SU-DHL-6 (cell line): ENCODE results near the gene PTER.

Experiments
- H2AFZ ChIP-seq: fragments of 200-600 bp; sonication (generic); 2 replicates; pipeline ENCODE4 v1.6.1; 2014; ENCODE audit warnings: low read depth, mild to moderate bottlenecking, moderate library complexity, mixed read lengths, antibody characterized with exemption, low read length; ENCODE audit not compliant: severe bottlenecking
- H3F3A ChIP-seq: fragments of 200-600 bp; shearing (Covaris generic); 2 replicates; pipeline ENCODE4 v1.6.0; 2016; ENCODE audit warnings: antibody characterized with exemption, mild to moderate bottlenecking; ENCODE audit not compliant: insufficient read depth
- H3K27ac ChIP-seq: fragments of 200-600 bp; sonication (generic); 2 replicates; pipeline ENCODE4 v1.5.1; 2016; ENCODE audit warnings: low read depth, mild to moderate bottlenecking, low read length, moderate library complexity, mixed read lengths
- H3K27me3 ChIP-seq: fragments of 200-600 bp; sonication (generic), shearing (Covaris generic); 2 replicates; pipeline ENCODE4 v1.6.0; 2014; ENCODE audit warnings: mild to moderate bottlenecking, low read length
- H3K36me3 ChIP-seq: fragments of 200-600 bp; sonication (generic); 2 replicates; pipeline ENCODE4 v1.6.1; 2014; ENCODE audit warnings: mild to moderate bottlenecking, low read length, mixed read lengths
- H3K4me2 ChIP-seq: fragments of 300-600, 200-600 bp; shearing (Covaris generic), sonication (generic); 2 replicates; pipeline ENCODE4 v1.6.0; 2014; ENCODE audit warnings: low read length, low read depth, mild to moderate bottlenecking; ENCODE audit not compliant: poor library complexity, severe bottlenecking
- H3K4me3 ChIP-seq: fragments of 200-600 bp; sonication (generic); 2 replicates; pipeline ENCODE4 v1.5.1; 2014; ENCODE audit warnings: antibody characterized with exemption, low read length, mild to moderate bottlenecking, mixed read lengths; ENCODE audit not compliant: insufficient read depth, poor library complexity, severe bottlenecking
- H3K79me2 ChIP-seq: fragments of 200-600 bp; sonication (generic); 2 replicates; pipeline ENCODE4 v1.6.1; 2014; ENCODE audit warnings: mild to moderate bottlenecking, low read length, moderate library complexity; ENCODE audit not compliant: insufficient read depth
- H3K9ac ChIP-seq: fragments of 200-600 bp; sonication (generic); 2 replicates; pipeline ENCODE4 v1.7.0; 2014; ENCODE audit warnings: mild to moderate bottlenecking, low read length
- H3K9me2 ChIP-seq: fragments of 200-600 bp; sonication (generic); replicated peaks from 2 replicates; pipeline ENCODE4 v1.6.1; 2014; ENCODE audit warnings: low read length; ENCODE audit not compliant: insufficient read depth
- H3K9me3 ChIP-seq: fragments of 200-600 bp; sonication (generic); 2 replicates; pipeline ENCODE4 v1.6.1; 2014; ENCODE audit warnings: low read length, mixed read lengths; ENCODE audit not compliant: insufficient read depth
- H4K20me1 ChIP-seq: fragments of 200-600 bp; sonication (generic); 2 replicates; pipeline ENCODE4 v1.6.1; 2014; ENCODE audit warnings: low read depth, mild to moderate bottlenecking, antibody characterized with exemption, low read length, moderate library complexity, mixed read lengths
- EZH2phosphoT487 ChIP-seq: fragments of 200-600 bp; sonication (generic), shearing (Covaris generic); conservative IDR thresholded peaks from 2 replicates; pipeline ENCODE4 v1.6.1; 2018; ENCODE audit warnings: mild to moderate bottlenecking, antibody characterized with exemption, low read length, moderate library complexity, mixed read lengths
- TF ChIP-seq, protein P1 (sequence below): fragments of 200-600 bp; sonication (generic); IDR thresholded peaks from one replicate; pipeline ENCODE4 v1.5.1; 2017; ENCODE audit warnings: antibody characterized with exemption, mild to moderate bottlenecking, low read length, moderate library complexity; ENCODE audit not compliant: insufficient read depth, poor library complexity, severe bottlenecking

The PTER gene

DNA sequence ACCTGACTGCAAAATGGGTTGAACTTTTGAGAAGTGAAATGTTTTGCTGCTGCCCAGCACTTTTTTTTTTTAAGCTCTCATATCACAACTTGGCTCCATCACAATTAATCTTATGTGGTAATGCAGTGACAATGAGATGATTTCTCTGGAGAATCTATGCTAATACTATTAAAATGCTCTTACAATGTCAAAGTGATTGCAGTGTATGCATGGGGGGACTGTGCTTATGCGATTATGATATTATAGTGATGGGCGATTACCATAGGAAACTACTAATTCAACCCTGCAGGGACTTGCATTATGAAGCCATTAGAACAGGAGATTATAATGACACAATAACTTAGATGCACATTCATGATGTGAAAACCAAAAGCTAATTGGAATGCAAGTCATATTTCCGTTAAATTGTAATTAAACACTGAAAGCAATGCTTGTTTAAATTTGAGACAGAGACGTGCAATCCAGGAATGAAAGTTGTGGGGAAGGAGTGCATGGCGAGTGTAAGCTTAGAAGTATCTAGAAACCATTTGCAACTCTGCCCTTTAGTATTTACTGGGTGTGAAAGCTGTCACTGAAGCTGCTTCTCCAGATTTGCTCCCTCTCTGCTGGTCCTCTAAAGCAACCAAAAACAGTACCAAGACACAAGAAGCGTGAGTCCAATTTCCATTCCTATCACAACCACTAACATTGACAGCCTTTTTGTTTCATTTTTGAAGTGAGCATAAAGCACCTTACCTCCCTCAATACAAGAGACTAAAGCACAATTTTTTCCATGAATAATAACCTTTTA lies 21.6 kb downstream of the PTER start:
- Histone ChIP-seq H3K9me3 (no peaks in the 10 kb centered on the region), H3K36me3 (no peaks in the 10 kb centered on the region), H3K9ac (no peak overlapping the region), H4K20me1 (no peaks in the 10 kb centered on the region), H3K27ac (no peak overlapping the region), H3K79me2 (peaks cover 42% of the 10 kb centered on the region; the same call in 1 of the 2 replicates), H3K27me3 (no peaks in the 10 kb centered on the region), H3K4me2 (no peak overlapping the region), H3F3A (no peaks in the 10 kb centered on the region), H2AFZ (no peak overlapping the region), H3K4me3 (no peak overlapping the region), H3K9me2 (no peaks in the 10 kb centered on the region)
- TF ChIP-seq, protein P1, sequence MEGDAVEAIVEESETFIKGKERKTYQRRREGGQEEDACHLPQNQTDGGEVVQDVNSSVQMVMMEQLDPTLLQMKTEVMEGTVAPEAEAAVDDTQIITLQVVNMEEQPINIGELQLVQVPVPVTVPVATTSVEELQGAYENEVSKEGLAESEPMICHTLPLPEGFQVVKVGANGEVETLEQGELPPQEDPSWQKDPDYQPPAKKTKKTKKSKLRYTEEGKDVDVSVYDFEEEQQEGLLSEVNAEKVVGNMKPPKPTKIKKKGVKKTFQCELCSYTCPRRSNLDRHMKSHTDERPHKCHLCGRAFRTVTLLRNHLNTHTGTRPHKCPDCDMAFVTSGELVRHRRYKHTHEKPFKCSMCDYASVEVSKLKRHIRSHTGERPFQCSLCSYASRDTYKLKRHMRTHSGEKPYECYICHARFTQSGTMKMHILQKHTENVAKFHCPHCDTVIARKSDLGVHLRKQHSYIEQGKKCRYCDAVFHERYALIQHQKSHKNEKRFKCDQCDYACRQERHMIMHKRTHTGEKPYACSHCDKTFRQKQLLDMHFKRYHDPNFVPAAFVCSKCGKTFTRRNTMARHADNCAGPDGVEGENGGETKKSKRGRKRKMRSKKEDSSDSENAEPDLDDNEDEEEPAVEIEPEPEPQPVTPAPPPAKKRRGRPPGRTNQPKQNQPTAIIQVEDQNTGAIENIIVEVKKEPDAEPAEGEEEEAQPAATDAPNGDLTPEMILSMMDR: no peak
- no peak for TF ChIP-seq EZH2phosphoT487

DNA sequence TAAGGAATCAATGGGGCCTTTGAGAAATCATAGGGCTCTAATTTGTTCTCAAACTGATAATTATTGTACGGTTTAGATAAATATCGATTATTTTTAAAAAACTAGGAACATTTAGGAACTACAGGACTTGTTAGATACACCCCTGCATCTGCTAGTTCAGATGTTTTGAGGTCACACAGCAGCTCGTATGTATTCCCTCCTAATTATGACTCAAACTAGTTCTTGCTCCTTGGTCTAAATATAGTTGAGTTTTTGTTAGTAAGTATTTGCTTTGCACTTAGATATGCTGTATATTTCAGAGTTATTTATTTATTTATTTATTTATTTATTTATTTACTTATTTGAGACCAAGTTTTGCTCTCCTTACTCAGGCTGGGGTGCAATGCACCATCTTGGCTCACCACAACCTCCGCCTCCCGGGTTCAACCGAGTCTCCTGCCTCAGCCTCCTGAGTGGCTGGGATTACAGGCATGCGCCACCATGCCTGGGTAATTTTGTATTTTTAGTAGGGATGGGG lies 22.7 kb downstream of the PTER start:
- no peaks in the 10 kb centered on the region for H3K9me2 ChIP-seq
- TF ChIP-seq, protein P1: no peak
- no peak for TF ChIP-seq EZH2phosphoT487
- no peaks in the 10 kb centered on the region for H3K36me3 ChIP-seq
- no peak overlapping the region for H3K9ac ChIP-seq
- H4K20me1 ChIP-seq: no peaks in the 10 kb centered on the region
- no peaks in the 10 kb centered on the region for H3K9me3 ChIP-seq
- H3F3A ChIP-seq: no peaks in the 10 kb centered on the region
- H3K79me2 ChIP-seq: peaks cover 39% of the 10 kb centered on the region; the same call in 1 of the 2 replicates
- no peaks in the 10 kb centered on the region for H3K27me3 ChIP-seq
- H2AFZ ChIP-seq: no peak overlapping the region
- H3K4me3 ChIP-seq: no peak overlapping the region
- no peak overlapping the region for H3K4me2 ChIP-seq
- H3K27ac ChIP-seq: no peak overlapping the region

DNA sequence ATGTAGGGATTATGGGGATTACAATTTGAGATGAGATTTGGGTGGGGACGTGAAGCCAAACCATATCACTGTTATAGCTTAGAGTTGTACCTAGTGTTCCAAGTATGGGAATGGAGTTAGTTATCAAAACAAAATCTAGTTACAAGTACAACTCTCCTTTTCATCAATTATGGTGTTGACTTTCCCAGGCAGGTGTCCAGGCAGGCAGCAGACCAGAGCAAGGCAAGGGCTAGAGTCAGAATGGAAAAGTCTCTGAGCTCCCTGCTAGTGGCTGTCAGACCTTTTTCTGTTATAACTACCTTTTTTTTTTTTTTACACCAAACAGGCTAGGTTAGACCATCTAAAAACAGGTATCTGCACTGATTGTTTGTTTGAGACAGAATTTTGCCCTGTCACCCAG lies 29.2 kb downstream of the PTER start:
- no peak overlapping the region for H2AFZ ChIP-seq
- H3K9me3 ChIP-seq: no peaks in the 10 kb centered on the region
- H3K27ac ChIP-seq: no peak overlapping the region
- no peak overlapping the region for H3K4me3 ChIP-seq
- no peak overlapping the region for H3K9ac ChIP-seq
- no peak overlapping the region for H3K4me2 ChIP-seq
- H3F3A ChIP-seq: no peaks in the 10 kb centered on the region
- TF ChIP-seq, protein P1: no peak
- no peak for TF ChIP-seq EZH2phosphoT487
- no peaks in the 10 kb centered on the region for H3K9me2 ChIP-seq
- H4K20me1 ChIP-seq: no peaks in the 10 kb centered on the region
- H3K27me3 ChIP-seq: no peaks in the 10 kb centered on the region
- 0 out of 2 replicates have a peak, but pooled peaks cover 3% of the 10 kb centered on the region for H3K79me2 ChIP-seq
- H3K36me3 ChIP-seq: no peaks in the 10 kb centered on the region
